H4 (cell line): Measurements from ENCODE around the gene FILIP1L. TPM values are rescaled to one million over a fixed set of nuclear protein-coding genes. Genes with fewer than 3 reads are reported as not detected.

ENCODE experiments used
- DNase-seq: peaks from one replicate; pipeline ENCODE4 v3.0.0-alpha.2; 2015; ENCODE audit warnings: low spot score
- total RNA-seq: library from RNA; depleted of rRNA; stranded (reverse); fragments of >200 nt; shearing (Covaris generic); gene quantifications from 2 replicates; pipeline ENCODE4 v1.2.3, GENCODE V29; 2014

Gene FILIP1L
- total RNA-seq, 1 experiment from 2014 or later: 37.8 TPM

- DNase-seq: no peak
Observed at GRCh38 chr3:99976584-99976983, 137.7 kb downstream of the FILIP1L start.

- no peak for DNase-seq
Observed at GRCh38 chr3:99974989-99975388, 139.3 kb downstream of the FILIP1L start.

GRCh38 chr3:99972380-99973104 lies 141.8 kb downstream of the FILIP1L start:
- no peak for DNase-seq

- no peak for DNase-seq
Observed at GRCh38 chr3:99971761-99972160, 142.5 kb downstream of the FILIP1L start.

- DNase-seq: no peak
Observed at GRCh38 chr3:99970198-99970597, 144.1 kb downstream of the FILIP1L start.

GRCh38 chr3:99969136-99969535 lies 145.2 kb downstream of the FILIP1L start:
- no peak for DNase-seq

GRCh38 chr3:99967796-99968195 lies 146.5 kb downstream of the FILIP1L start:
- no peak for DNase-seq

- no peak for DNase-seq
Observed at GRCh38 chr3:99966662-99967416, 147.5 kb downstream of the FILIP1L start.

- DNase-seq: no peak
Observed at GRCh38 chr3:99965681-99966408, 148.5 kb downstream of the FILIP1L start.

GRCh38 chr3:99965077-99965476 lies 149.2 kb downstream of the FILIP1L start:
- no peak for DNase-seq

- DNase-seq: no peak
Observed at GRCh38 chr3:99962703-99963102, 151.6 kb downstream of the FILIP1L start.

- DNase-seq: no peak
Observed at GRCh38 chr3:99961756-99962515, 152.4 kb downstream of the FILIP1L start.

- DNase-seq: no peak
Observed at GRCh38 chr3:99960941-99961340, 153.4 kb downstream of the FILIP1L start.

- no peak for DNase-seq
Observed at GRCh38 chr3:99960123-99960878, 154.0 kb downstream of the FILIP1L start.

- no peak for DNase-seq
Observed at GRCh38 chr3:99958222-99958912, 155.9 kb downstream of the FILIP1L start.

- no peak for DNase-seq
Observed at GRCh38 chr3:99957151-99957796, 157.0 kb downstream of the FILIP1L start.

- DNase-seq: no peak
Observed at GRCh38 chr3:99955773-99956562, 158.3 kb downstream of the FILIP1L start.

- no peak for DNase-seq
Observed at GRCh38 chr3:99954914-99955644, 159.2 kb downstream of the FILIP1L start.
